ENCODE results near the gene ADORA2B.

- TF ChIP-seq CTCF (conservative IDR thresholded peaks at IDR 0.05; ENCODE audit: low read depth in 2 of 2) (no peak), NANOG (IDR thresholded peaks at IDR 0.05; ENCODE audit: borderline replicate concordance) (no peak), EZH2 (IDR thresholded peaks at IDR 0.05; ENCODE audit: low read depth, unreplicated experiment) (no peak)
Measured at GRCh38 chr17:15910791-15911190, 34.1 kb upstream of the ADORA2B start.
